ENCODE data around the gene SH2D5.

- no peak for TF ChIP-seq CBX2 (IDR thresholded peaks at IDR 0.05; ENCODE audit: borderline replicate concordance, low read depth)
- no peak for TF ChIP-seq CTCF (IDR thresholded peaks at IDR 0.05)
- no peak for TF ChIP-seq ELK1 (IDR thresholded peaks at IDR 0.05; ENCODE audit: low read depth, low read length)
- no peak for TF ChIP-seq REST (IDR thresholded peaks at IDR 0.05)
- TF ChIP-seq EP300 (IDR thresholded peaks at IDR 0.05) = no peak
- TF ChIP-seq HMGXB4 (CRISPR knock-in tag; IDR thresholded peaks at IDR 0.05; ENCODE audit: borderline replicate concordance) = no peak
- no peak for TF ChIP-seq CEBPB (IDR thresholded peaks at IDR 0.05)
- no peak for TF ChIP-seq RAD21 (conservative IDR thresholded peaks at IDR 0.05 in 1 of 2, IDR thresholded peaks at IDR 0.05 in 1 of 2)
Measured at GRCh38 chr1:20721117-20722061, 11.1 kb downstream of the SH2D5 start.

Data from A549 (cell line).